ENCODE data around the gene LSMEM2.
A peak's percentile ranks its signal among the peaks of the same experiment; 100 is the strongest.

LSMEM2 gene

GRCh38 chr3:50297384-50297775 is 18.5 kb downstream of the LSMEM2 start:
- DNase-seq (ENCODE audit: low spot score) = no peak
- peak overlapping the region; percentile 93 for H3K27ac ChIP-seq
- no peak for TF ChIP-seq CTCF (conservative IDR thresholded peaks at IDR 0.05; ENCODE audit: low read depth)
- CTCF ChIA-PET = no interaction called here
- POLR2A ChIA-PET (ENCODE audit: low non-redundant PET) = no interaction called here

DNA sequence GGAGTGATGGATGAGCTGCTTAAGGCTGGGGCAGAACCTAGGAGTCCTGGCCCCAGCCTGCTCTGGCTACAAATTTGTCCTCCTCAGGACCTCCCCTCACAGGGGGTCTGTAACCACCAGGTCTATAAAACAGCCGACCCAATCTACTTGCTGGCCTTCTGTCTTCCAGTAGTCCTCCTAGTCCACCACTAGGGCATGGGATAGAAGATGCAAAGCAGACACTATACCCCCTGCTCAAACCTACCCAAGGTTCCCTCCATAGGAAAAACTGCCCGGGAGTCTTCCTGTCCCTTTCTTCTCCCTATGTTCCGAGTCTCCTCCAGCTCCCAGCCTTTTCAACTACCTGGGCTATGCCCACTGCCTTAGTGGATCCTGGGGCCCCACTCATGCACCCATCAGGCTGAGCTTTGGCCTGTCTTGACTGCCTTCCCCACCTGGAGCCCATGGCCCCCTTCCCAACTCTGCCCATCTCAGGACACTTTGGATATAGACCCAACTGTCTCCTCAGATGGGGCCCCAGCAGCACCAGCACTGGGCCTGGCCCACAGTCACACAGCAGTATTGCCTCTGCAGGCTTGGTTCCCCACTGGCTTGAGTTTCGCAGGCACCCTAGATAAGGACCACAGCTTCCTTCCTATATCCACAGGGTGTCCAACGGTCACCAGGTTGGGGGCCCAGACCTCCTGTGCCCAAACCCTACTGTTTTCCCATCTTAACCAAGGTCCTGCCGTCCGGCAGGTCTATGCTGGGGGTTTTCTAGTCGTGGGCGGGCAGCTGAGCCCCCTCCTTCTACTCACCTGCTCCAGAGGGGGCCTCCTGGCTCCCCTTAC is 19.2 kb downstream of the LSMEM2 start:
- peak overlapping the region; percentile 93 for H3K27ac ChIP-seq
- no peak for TF ChIP-seq CTCF (conservative IDR thresholded peaks at IDR 0.05; ENCODE audit: low read depth)
- POLR2A ChIA-PET (ENCODE audit: low non-redundant PET) = interaction anchor here (0.6 kb wide), 1 partner anchor 8 kb away, joined by 7 read pairs; no protein-coding TSS in a partner anchor
- CTCF ChIA-PET = interaction anchor here (0.6 kb wide), 2 partner anchors 35 to 133 kb away, joined by 4 to 6 read pairs; no protein-coding TSS in a partner anchor
- DNase-seq (ENCODE audit: low spot score) = no peak

- CTCF ChIA-PET = interaction anchor here (0.6 to 0.7 kb wide), 4 partner anchors 22 to 132 kb away, joined by 3 to 6 read pairs (median 4); partner anchors contain the start of gene RASSF1
- peak; percentile 41 for TF ChIP-seq CTCF (conservative IDR thresholded peaks at IDR 0.05; ENCODE audit: low read depth)
- peak within 1 kb of the TSS; percentile 93 for H3K27ac ChIP-seq
- POLR2A ChIA-PET (ENCODE audit: low non-redundant PET) = interaction anchor here (0.6 to 1.5 kb wide), 3 partner anchors 16 to 25 kb away, joined by 3 to 5 read pairs (median 3); no protein-coding TSS in a partner anchor
- peak; percentile 98 for DNase-seq (ENCODE audit: low spot score)
Measured at GRCh38 chr3:50298836-50299637, 20.1 kb downstream of the LSMEM2 start, which contains the start of the genes HYAL3 and NAA80. Gene HYAL3 (minus strand): TSS chr3:50299405. CDS start chr3:50295602, 3,803 bp downstream. Gene NAA80 (minus strand): TSS chr3:50299405. CDS start chr3:50297463, 1,942 bp downstream.

DNA sequence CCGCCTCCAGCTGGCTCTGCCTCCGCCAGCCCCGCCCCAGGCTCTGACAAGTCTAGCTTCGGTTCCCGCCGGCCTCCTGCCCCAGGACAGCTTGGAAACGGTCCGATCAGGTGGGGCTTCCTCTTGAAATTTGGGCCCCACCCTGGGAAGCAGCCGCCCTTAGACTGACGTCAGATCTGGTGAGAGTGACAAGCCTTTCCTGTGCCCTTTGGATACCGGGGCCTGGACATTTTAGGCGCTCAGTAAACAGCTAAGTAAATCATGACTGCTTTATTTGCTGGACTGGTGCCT is 20.7 kb downstream of the LSMEM2 start:
- H3K27ac ChIP-seq = peak overlapping the region; percentile 93
- no peak for TF ChIP-seq CTCF (conservative IDR thresholded peaks at IDR 0.05; ENCODE audit: low read depth)
- CTCF ChIA-PET = interaction anchor here (0.6 to 0.7 kb wide), 2 partner anchors 22 to 41 kb away, joined by 3 to 4 read pairs; partner anchors contain the start of gene RASSF1
- no peak for DNase-seq (ENCODE audit: low spot score)
- POLR2A ChIA-PET (ENCODE audit: low non-redundant PET) = interaction anchor here (0.6 to 1.5 kb wide), 3 partner anchors 16 to 24 kb away, joined by 3 to 5 read pairs (median 3); no protein-coding TSS in a partner anchor

DNA sequence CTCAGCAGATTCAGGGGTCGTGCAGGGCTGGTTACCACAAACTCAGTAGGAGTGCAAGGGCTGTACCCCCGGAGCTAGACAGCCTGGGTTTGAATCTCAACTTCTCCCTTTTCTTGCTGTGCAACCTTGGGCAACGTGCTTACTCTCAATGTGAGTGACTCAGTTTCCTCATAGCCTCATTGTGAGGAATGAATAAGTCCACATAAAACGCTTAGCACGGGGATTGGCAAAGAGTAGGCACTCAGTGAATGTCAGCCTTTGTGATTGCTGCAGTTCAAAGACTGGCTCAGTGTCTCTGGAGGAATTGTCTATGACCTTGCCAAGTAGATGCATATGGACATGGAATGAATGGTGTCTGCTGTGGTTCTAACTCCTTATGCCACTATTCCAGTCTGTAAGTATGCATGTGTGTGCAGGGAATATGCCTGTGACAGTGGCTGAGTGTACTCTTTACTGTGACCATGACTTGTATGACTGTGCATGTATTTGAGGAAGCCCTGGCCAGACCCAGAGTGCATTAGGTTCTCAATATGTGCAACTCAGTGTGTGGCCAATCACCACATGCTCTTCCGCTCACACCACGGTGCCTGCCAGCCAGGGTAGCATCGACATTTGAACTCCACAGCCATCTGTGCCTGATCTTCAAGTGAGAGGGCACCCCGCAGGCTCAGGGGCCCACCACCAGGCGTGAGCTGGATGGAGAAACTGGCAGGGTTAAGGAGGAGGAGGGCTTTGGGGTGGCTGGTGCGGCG is 21.2 kb downstream of the LSMEM2 start:
- TF ChIP-seq CTCF (conservative IDR thresholded peaks at IDR 0.05; ENCODE audit: low read depth) = no peak
- peak overlapping the region; percentile 93 for H3K27ac ChIP-seq
- no peak for DNase-seq (ENCODE audit: low spot score)
- ChIA-PET POLR2A (ENCODE audit: low non-redundant PET) (interaction anchor here (0.6 to 1.5 kb wide), 3 partner anchors 15 to 24 kb away, joined by 3 to 5 read pairs (median 3); no protein-coding TSS in a partner anchor), CTCF (interaction anchor here (0.6 to 0.7 kb wide), 2 partner anchors 21 to 40 kb away, joined by 3 to 4 read pairs; partner anchors contain the start of gene RASSF1)
